HG02884 (cell line): ENCODE data around the gene CYP46A1.

Experiments
- ATAC-seq: cut with Tn5 transposase; IDR thresholded peaks from one replicate; pipeline ENCODE4 v1.9.1; 2021; ENCODE audit warnings: mild to moderate bottlenecking, moderate library complexity; ENCODE audit not compliant: unreplicated experiment

CYP46A1 gene

DNA sequence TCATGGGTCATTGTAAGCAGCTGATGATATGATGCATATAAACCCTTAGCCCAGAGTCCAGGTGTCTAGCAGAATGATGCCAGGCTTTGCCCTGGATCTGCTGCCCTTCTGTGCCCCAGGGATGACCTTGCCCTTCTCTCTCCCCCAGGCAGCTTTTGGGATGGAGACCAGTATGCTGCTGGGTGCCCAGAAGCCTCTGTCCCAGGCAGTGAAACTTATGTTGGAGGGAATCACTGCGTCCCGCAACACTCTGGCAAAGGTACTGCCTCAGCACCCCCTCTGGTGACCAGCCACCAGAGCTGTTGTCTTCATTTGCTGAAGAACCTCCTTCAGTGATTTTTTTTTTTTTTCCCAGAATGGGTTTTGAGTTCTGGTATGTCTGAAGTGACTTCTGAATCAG, 23.3 kb downstream of the CYP46A1 start:
- ATAC-seq, result no peak

DNA sequence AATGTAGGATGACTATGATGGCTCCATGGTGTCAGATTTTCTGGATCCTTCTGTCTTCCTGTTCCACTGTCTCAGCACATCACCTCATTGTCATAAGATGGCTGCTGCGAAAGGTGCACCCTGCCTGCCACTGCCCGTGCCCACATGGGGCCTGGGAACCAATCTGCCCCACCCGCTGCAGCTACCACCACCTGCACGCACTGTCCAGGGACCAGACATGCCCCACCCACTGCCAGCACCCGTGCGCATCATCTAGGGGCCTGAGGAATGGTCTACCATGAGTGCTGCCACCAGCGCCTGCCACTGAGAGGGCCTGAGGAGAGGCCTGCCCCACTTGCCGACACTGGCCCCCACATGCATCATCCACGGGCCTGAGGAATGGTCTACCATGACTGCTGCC, 23.8 kb downstream of the CYP46A1 start:
- no peak for ATAC-seq

DNA sequence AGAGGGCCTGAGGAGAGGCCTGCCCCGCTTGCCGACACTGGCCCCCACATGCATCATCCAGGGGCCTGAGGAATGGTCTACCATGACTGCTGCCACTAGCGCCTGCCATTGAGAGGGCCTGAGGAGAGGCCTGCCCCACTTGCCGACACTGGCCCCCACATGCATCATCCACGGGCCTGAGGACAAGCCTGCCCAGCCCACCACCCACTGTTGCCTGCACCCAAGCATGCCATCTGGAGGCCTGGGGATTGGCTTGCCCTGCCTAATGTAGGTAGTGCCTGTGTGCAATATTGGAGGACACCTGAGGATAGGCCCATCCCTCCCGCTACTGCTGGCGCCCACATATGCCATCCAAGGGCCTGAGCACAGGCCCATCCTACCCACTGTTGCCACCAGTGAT, 24.4 kb downstream of the CYP46A1 start:
- no peak for ATAC-seq

DNA sequence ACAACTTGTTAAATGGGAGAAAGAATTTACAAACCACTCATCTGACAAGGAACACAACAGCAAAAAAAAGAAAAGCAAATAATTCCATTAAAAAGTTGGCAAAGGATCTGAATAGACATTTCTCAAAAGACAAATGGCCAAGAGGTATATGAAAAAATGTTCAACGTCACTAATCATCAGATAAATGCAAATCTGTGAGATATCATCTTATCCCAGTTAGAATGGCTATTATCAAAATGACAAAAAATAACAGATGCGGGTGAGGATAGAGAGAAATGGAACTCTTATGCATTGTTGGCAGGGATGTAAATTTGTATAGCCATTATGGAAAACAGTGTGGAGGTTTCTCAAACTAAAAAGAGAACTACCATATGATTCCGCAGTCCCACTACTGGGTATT, 29.9 kb downstream of the CYP46A1 start:
- ATAC-seq, result no peak

DNA sequence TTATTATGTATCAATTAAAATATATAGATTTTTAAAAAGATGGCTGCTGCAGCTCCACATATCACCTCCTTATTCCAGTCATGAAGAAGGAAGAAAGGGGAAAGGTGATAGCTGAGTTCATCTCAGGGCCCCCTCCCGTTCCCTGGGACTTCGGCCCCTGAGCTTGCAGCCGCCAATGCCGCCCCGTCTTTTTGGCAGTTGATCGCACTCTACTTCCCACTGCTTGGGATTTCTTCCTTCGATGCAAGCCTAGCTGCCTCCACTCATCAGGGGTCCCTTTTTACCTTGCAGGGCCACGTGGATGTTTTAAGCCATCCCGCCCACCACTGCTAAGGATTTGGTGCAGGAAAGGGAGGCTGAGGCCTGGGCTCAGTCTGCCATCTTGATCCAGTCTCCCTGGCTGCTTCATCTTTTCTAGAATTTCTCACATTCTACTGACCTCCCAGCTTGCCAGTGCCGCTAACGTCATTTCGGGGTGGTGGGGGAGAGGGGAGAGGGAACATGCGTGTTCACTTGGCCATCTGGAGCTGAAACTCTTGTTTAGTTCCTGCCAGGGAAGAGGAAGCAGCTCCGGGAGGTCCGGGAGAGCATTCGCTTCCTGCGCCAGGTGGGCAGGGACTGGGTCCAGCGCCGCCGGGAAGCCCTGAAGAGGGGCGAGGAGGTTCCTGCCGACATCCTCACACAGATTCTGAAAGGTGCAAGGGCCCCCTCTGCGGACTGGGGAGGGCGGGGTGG, 31.3 kb downstream of the CYP46A1 start:
- ATAC-seq, result no peak

DNA sequence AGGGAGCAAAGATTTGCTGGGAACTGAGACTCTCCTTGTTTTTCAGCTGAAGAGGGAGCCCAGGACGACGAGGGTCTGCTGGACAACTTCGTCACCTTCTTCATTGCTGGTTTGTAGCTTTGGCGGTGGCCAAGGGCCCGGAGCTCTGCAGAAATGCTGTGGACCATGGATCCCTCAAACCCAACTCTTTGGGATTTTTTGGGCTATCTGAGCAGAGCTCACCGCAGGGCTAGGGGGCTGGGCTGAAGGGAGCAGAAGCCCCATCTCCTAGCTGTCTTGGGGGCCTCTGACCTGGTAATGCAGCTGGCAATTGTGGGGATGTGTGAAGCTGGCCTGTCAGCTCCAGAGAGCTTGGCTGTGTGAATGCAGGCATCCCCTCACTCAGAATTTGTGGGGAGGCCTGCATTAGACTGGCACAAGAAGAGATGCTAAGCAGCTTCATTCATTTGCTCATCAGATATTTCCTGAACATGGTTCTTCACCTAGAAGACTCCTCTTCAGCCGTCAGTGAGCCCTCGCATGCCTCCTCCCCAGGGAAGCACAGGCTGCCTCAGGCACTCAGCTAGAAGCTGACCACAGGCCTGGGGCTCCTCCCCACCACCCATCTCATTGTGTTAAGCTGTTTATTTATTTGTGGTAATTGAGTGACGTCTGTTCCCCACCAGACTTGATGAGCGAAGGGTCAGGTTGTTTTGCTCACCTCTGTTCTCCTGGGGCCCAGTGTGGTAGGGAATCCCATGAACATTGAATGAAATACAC, 32.2 kb downstream of the CYP46A1 start:
- ATAC-seq, result no peak

GRCh38 chr14:99716850-99717681, 33.0 kb downstream of the CYP46A1 start:
- no peak for ATAC-seq

GRCh38 chr14:99717682-99718013, 33.5 kb downstream of the CYP46A1 start:
- ATAC-seq, result no peak

- peak; percentile 96 for ATAC-seq
Observed at GRCh38 chr14:99718031-99718810, 34.1 kb downstream of the CYP46A1 start.

GRCh38 chr14:99718811-99719192, 34.7 kb downstream of the CYP46A1 start:
- ATAC-seq, result peak; percentile 67

DNA sequence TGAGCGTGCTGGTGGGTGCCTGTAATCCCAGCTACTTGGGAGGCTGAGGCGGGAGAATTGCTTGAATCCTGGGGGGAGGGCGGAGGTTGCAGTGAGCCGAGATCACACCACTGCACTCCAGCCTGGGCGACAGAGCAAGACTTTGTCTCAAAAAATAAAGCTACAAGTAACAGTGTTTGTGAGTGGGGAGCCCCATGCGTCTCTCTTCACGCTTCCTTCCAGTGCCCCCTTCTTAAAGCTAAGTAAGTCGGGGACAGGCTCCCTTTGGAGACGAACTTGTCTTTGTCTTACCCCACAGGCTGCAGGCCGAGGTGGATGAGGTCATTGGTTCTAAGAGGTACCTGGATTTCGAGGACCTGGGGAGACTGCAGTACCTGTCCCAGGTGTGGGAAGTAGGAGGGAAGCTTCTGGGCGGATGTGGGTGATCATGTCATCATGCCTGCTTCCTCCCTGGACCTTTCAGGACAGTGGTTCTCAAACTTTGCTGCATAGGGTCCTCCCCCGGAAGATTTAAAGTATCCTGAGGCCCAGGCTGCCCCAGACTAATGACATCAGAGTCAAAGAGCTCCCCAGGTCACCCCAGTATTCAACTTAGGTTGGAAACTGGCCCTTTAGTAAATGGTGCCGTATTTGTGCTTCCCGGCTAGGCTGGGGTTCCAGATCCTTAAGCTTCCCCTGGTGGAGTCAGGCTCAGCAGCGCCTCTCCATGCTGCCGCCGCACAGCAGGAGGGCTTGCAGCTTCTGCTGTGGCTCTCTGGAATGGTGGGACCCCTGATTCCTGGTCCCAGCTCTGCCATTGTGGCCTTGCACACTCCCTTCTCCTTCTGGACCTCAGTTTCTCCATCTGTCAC, 37.1 kb downstream of the CYP46A1 start:
- no peak for ATAC-seq

- no peak for ATAC-seq
Observed at GRCh38 chr14:99721792-99722516, 37.9 kb downstream of the CYP46A1 start.

DNA sequence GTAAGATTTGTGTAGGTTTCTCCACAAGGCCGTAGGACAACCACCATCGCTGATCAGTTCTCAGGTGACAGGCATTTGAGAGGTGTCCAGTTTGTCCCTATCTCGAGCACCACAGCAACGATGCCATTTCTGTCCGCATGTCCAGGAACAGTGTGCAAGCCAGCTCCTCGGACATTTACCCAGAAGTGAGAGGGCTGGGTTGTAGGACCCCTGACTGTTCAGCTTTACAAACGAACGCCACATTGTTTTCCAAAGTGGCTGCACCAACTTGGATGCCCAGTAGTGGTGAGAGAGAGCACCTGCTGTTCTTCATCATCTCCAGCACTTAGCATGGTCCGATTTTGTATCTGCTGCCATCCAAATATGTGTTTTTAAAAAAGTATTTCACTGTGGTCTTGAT, 38.6 kb downstream of the CYP46A1 start:
- no peak for ATAC-seq

GRCh38 chr14:99724196-99724891, 40.2 kb downstream of the CYP46A1 start:
- ATAC-seq, result no peak

DNA sequence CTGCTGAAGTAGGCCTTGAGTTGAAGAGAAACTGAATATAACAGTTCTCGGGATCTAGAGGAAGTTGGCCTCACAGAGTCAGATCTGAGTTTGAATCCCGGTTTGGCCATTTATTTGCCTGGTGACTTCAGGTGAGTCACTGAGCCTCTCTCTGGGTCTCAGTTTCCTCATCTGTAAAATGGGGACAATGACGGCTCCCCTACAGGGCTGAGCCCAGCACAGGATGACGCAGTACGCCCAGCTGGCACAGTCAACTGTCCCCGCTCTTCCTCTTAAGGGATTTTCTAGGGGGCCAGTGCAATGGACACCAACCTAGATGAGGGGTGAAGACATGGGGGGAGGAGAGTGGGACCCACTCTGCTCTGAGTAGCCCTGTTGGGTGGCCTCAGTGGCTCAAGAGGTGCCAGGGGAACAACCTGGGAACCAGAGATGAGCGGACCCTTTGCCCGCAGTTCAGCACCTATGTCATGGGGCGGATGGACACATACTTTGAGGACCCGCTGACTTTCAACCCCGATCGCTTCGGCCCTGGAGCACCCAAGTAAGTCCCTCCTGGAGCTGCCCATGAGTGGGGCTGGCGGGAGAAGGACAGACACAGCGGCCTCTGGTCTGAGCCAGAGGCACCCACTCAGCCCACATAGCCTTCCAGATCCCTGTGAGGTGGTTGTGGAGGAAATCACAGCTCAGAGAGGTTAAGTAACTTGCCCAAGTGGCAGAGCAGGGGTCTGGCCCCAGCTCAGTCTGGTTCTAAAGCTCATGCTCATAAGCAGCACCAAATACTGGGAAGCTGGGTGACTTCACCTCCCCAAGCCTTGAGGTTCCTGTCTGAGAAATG, 41.1 kb downstream of the CYP46A1 start:
- no peak for ATAC-seq

- no peak for ATAC-seq
Observed at GRCh38 chr14:99725774-99726537, 41.9 kb downstream of the CYP46A1 start.

GRCh38 chr14:99726538-99727095, 42.5 kb downstream of the CYP46A1 start:
- ATAC-seq, result no peak
